A673 (cell line): ENCODE measurements around the gene MAMDC2. TPM values are rescaled to one million over a fixed set of nuclear protein-coding genes. Genes with fewer than 3 reads are reported as not detected.

Experiments
- BruUV-seq: library from RNA; stranded (reverse); fragments of 400-500 nt; replicated peaks from 2 replicates; lab custom pipeline; 2021; lab: Mats Ljungman, UMichigan
- CTCF ChIA-PET: fragments of 300-600 bp; sonication (Branson Sonifier 250); formaldehyde crosslinking; loops from one replicate; lab custom pipeline; 2022; ENCODE audit warnings: antibody characterized with exemption; lab: Charles Lee
- POLR2A ChIA-PET: fragments of 300-600 bp; sonication (Branson Sonifier 250); formaldehyde crosslinking; loops from one replicate; lab custom pipeline; 2022; ENCODE audit warnings: antibody characterized with exemption; ENCODE audit not compliant: low non-redundant PET; lab: Charles Lee
- DNase-seq: peaks from one replicate; pipeline ENCODE4 v3.0.0-alpha.2; 2015; ENCODE audit warnings: low spot score
- H3K27ac ChIP-seq: fragments of 200-600 bp; sonication (generic); 2 replicates; pipeline ENCODE4 v1.5.1; 2016; ENCODE audit warnings: mixed run types, low read depth, mild to moderate bottlenecking, mixed read lengths, antibody characterized with exemption, low read length; ENCODE audit not compliant: poor library complexity, severe bottlenecking
- H3K27me3 ChIP-seq: fragments of 200-600 bp; sonication (generic); replicated peaks from 2 replicates; pipeline ENCODE4 v1.6.1; 2017; ENCODE audit warnings: mixed run types, low read depth, mild to moderate bottlenecking, mixed read lengths, antibody characterized with exemption, low read length; ENCODE audit not compliant: insufficient read depth, poor library complexity
- H3K36me3 ChIP-seq: fragments of 200-600 bp; sonication (generic); 2 replicates; pipeline ENCODE4 v1.6.1; 2016; ENCODE audit warnings: mixed run types, mild to moderate bottlenecking, mixed read lengths, antibody characterized with exemption, low read length; ENCODE audit not compliant: insufficient read depth, poor library complexity, severe bottlenecking
- H3K4me1 ChIP-seq: fragments of 200-600 bp; sonication (generic); 2 replicates; pipeline ENCODE4 v1.6.1; 2017; ENCODE audit warnings: mixed run types, mild to moderate bottlenecking, mixed read lengths, antibody characterized with exemption, low read length; ENCODE audit not compliant: insufficient read depth, poor library complexity, severe bottlenecking
- H3K4me3 ChIP-seq: fragments of 200-600 bp; sonication (generic); 2 replicates; pipeline ENCODE4 v1.5.1; 2016; ENCODE audit warnings: low read depth, mixed run types, mild to moderate bottlenecking, mixed read lengths, low read length; ENCODE audit not compliant: poor library complexity, severe bottlenecking
- H3K9me3 ChIP-seq: fragments of 200-600 bp; sonication (generic); 2 replicates; pipeline ENCODE4 v1.6.1; 2016; ENCODE audit warnings: mixed run types, low read depth, mild to moderate bottlenecking, mixed read lengths, antibody characterized with exemption, low read length; ENCODE audit not compliant: poor library complexity, severe bottlenecking
- EZH2 ChIP-seq: fragments of 200-600 bp; sonication (generic); IDR thresholded peaks from 2 replicates; pipeline ENCODE4 v1.6.1; 2017; ENCODE audit warnings: borderline replicate concordance, low read depth, mild to moderate bottlenecking, mixed read lengths, antibody characterized with exemption, low read length; ENCODE audit not compliant: poor library complexity, severe bottlenecking
- intact Hi-C: fragments of 100-400 bp; cut with micrococcal nuclease; formaldehyde crosslinking; loops from one replicate; pipeline ENCODE4 v1.10.0; 2022; ENCODE audit not compliant: unreplicated experiment
- total RNA-seq: library from RNA; stranded (reverse); gene quantifications from 2 replicates; pipeline ENCODE4 v1.2.3, GENCODE V29; 2021
- TF ChIP-seq, protein P1 (sequence below): fragments of 300-800, 200-600 bp; sonication (generic); conservative IDR thresholded peaks from 2 replicates; pipeline ENCODE4 v1.5.1; 2017; ENCODE audit warnings: low read depth, mild to moderate bottlenecking, antibody characterized with exemption, low read length, moderate library complexity, mixed read lengths

MAMDC2 gene
- total RNA-seq, 1 experiment from 2014 or later = not detected

DNA sequence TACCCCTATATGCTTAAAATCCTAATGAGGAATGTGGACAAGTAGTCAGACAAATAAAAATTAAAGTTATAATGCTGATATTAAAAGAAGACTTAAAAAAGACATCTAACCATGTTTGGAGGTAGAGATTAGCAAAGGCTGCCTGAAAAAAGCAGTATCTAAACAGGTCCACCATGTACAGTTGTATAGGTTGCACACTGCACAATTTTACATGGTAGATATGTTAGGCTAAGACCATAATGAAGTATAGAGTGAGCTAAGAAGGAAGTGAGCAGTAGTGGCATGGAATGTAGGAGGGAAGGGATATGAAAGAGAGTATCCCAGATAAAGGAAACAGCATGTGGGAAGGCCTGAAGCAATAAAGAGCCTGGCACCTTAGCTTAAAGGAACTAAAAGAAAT lies 51.1 kb downstream of the MAMDC2 start:
- Histone ChIP-seq H3K4me3 (no peak overlapping the region), H3K9me3 (no peaks in the 10 kb centered on the region), H3K27me3 (peaks cover 32% of the 10 kb centered on the region), H3K4me1 (no peaks in the 10 kb centered on the region), H3K36me3 (no peaks in the 10 kb centered on the region), H3K27ac (no peak overlapping the region)
- no peak for DNase-seq
- BruUV-seq = no TSS peak
- ChIA-PET CTCF (no interaction called here), POLR2A (interaction anchor here (0.6 kb wide), 1 partner anchor 99 kb away, joined by 4 read pairs; no protein-coding TSS in a partner anchor)
- intact Hi-C loops = loop anchor here (5.0 kb wide), 1 partner anchor 32 kb away; no protein-coding TSS in a partner anchor
- TF ChIP-seq, protein P1, sequence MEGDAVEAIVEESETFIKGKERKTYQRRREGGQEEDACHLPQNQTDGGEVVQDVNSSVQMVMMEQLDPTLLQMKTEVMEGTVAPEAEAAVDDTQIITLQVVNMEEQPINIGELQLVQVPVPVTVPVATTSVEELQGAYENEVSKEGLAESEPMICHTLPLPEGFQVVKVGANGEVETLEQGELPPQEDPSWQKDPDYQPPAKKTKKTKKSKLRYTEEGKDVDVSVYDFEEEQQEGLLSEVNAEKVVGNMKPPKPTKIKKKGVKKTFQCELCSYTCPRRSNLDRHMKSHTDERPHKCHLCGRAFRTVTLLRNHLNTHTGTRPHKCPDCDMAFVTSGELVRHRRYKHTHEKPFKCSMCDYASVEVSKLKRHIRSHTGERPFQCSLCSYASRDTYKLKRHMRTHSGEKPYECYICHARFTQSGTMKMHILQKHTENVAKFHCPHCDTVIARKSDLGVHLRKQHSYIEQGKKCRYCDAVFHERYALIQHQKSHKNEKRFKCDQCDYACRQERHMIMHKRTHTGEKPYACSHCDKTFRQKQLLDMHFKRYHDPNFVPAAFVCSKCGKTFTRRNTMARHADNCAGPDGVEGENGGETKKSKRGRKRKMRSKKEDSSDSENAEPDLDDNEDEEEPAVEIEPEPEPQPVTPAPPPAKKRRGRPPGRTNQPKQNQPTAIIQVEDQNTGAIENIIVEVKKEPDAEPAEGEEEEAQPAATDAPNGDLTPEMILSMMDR = no peak
- TF ChIP-seq EZH2 = no peak

DNA sequence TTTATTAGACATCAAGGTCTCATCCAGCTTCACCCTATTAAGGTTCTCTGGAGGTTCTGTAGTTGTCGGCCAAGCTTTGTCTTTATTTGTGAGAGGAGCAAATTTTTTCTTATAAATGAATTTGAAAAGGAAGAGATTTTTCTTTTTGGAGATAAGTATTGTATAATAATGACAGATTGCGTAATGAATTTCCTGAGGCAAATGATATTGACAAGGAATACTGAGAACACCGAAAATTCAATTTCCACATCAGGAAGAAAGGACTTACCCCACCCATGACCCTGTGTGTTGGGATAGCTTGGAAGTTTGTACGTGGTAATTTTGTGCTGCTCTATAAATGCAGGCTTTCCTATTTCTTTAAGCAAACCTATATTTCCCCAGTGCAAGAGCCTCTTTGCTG lies 53.5 kb downstream of the MAMDC2 start:
- peaks cover 28% of the 10 kb centered on the region for H3K27me3 ChIP-seq
- H3K4me1 ChIP-seq = no peaks in the 10 kb centered on the region
- H3K27ac ChIP-seq = no peak overlapping the region
- no peaks in the 10 kb centered on the region for H3K36me3 ChIP-seq
- CTCF ChIA-PET = no interaction called here
- no peak overlapping the region for H3K4me3 ChIP-seq
- POLR2A ChIA-PET = no interaction called here
- intact Hi-C loops = loop anchor here (5.0 kb wide), 1 partner anchor 35 kb away; no protein-coding TSS in a partner anchor
- no TSS peak for BruUV-seq
- no peak for DNase-seq
- no peak for TF ChIP-seq EZH2
- no peaks in the 10 kb centered on the region for H3K9me3 ChIP-seq

DNA sequence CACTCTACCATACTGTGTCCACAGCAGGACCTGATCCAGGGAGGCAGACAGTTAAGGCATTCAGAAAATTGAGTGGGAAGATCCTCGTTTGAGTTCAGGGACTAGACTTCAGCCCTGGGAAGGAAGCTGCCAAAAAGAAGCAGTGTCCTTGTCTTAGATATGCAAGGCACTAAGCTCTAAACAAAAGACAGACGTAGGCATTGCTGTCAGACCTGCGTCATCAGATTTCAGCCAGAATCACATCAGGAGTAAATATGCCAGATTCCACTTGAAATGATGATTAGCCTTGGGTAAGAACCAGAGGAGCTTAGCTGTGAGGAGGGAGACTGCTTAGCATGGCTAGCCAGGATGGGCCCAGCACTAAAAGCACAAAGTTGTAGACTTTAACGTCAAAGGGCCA lies 56.7 kb downstream of the MAMDC2 start:
- H3K27me3 ChIP-seq = peaks cover 32% of the 10 kb centered on the region
- H3K36me3 ChIP-seq = no peaks in the 10 kb centered on the region
- POLR2A ChIA-PET = no interaction called here
- TF ChIP-seq EZH2 = no peak
- TF ChIP-seq, protein P1 = no peak
- H3K4me3 ChIP-seq = no peak overlapping the region
- CTCF ChIA-PET = interaction anchor here (0.7 kb wide), 1 partner anchor 10 kb away, joined by 3 read pairs; no protein-coding TSS in a partner anchor
- no peaks in the 10 kb centered on the region for H3K9me3 ChIP-seq
- no peak for DNase-seq
- intact Hi-C loops = no loop called here
- no peak overlapping the region for H3K27ac ChIP-seq
- H3K4me1 ChIP-seq = no peaks in the 10 kb centered on the region
- BruUV-seq = no TSS peak

DNA sequence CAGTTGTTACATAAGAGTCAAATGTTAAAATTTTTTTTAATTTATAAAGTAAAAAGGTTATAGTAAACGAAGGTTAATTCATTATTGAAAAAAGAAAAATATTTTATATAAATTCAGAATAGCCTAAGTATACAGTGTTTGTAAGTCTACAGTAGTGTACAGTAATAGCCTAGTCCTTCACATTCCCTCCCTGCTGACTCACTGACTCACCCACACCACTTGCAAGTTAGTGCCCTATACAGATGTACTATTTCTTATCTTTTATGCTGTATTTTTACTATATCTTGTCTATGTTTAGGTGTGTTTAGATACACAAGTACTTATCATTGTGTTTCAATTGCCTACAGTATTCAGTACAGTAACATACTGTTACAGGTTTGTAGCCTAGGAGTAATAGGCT lies 57.6 kb downstream of the MAMDC2 start:
- peaks cover 30% of the 10 kb centered on the region for H3K27me3 ChIP-seq
- no peak overlapping the region for H3K27ac ChIP-seq
- H3K4me1 ChIP-seq = no peaks in the 10 kb centered on the region
- no peak for DNase-seq
- intact Hi-C loops = no loop called here
- H3K4me3 ChIP-seq = no peak overlapping the region
- no peaks in the 10 kb centered on the region for H3K36me3 ChIP-seq
- POLR2A ChIA-PET = no interaction called here
- BruUV-seq = no TSS peak
- TF ChIP-seq, protein P1 = no peak
- TF ChIP-seq EZH2 = no peak
- CTCF ChIA-PET = no interaction called here
- no peaks in the 10 kb centered on the region for H3K9me3 ChIP-seq
